ENCODE data around the gene BEST1. TPM values are rescaled to one million over a fixed set of nuclear protein-coding genes. Genes with fewer than 3 reads are reported as not detected.
A peak's percentile ranks its signal among the peaks of the same experiment; 100 is the strongest.

Gene BEST1
- total RNA-seq, 1 donor: 8.0 TPM

- no peaks in the 10 kb centered on the region for H3K9me3 ChIP-seq (ENCODE audit: low read depth, low read length)
- no peaks in the 10 kb centered on the region for H3K4me1 ChIP-seq (ENCODE audit: insufficient read depth, low read length)
- no peak overlapping the region for H3K27ac ChIP-seq (ENCODE audit: low read depth, low read length)
- no peaks in the 10 kb centered on the region for H3K36me3 ChIP-seq (ENCODE audit: insufficient read depth, low read length)
- H2AFZ ChIP-seq (ENCODE audit: low read length): no peak overlapping the region
- H3K4me2 ChIP-seq (ENCODE audit: insufficient read depth, low read length): no peak overlapping the region
- H3K27me3 ChIP-seq (ENCODE audit: insufficient read depth, low read length): no peaks in the 10 kb centered on the region
- no peak for TF ChIP-seq CTCF (IDR thresholded peaks at IDR 0.05; ENCODE audit: extremely low read depth, low read depth, low read length)
- no peaks in the 10 kb centered on the region for H3K79me2 ChIP-seq (ENCODE audit: insufficient read depth, low read length)
- H3K4me3 ChIP-seq (ENCODE audit: insufficient read depth, low read length): no peak overlapping the region
- DNase-seq (ENCODE audit: insufficient read length, low spot score, missing footprints): peak; percentile 47
- H4K20me1 ChIP-seq (ENCODE audit: insufficient read depth, low read length): no peaks in the 10 kb centered on the region
Measured at GRCh38 chr11:61904539-61905048, 45.6 kb upstream of the BEST1 start.

DNA sequence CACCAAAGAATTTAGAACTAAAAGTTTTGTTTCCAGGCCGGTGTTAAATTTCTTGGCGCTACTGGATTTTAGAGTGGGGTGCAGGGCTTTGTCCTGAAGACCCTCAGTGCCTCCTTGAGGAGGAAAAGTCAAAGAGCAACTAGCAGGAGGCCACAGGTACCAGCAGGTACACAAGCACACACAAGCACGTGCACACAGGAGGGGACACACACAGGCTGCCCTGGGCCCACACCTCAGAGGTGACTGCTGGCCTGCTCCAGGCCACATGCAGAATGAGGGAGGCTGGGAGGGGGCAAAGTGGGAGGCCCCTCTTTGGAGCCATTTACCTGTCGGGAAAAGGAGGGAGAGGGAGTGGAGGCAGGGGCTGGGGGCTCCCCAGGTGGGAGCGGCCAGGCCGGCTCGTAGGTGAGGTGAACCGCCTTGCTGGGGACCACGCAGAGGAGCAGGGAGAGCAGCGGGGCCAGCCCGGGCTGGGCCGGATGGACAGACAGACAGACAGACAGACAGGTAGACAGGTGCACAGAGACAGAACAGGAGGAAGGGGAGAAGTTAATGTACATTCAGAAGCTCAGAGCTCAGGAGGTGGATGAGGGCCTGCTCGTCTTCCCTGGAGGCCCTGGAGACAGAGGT lies 45.0 kb upstream of the BEST1 start:
- Histone ChIP-seq H3K79me2 (ENCODE audit: insufficient read depth, low read length) (no peaks in the 10 kb centered on the region), H2AFZ (ENCODE audit: low read length) (no peak overlapping the region), H3K9me3 (ENCODE audit: low read depth, low read length) (no peaks in the 10 kb centered on the region), H4K20me1 (ENCODE audit: insufficient read depth, low read length) (no peaks in the 10 kb centered on the region), H3K27ac (ENCODE audit: low read depth, low read length) (no peak overlapping the region), H3K4me2 (ENCODE audit: insufficient read depth, low read length) (no peak overlapping the region), H3K4me1 (ENCODE audit: insufficient read depth, low read length) (no peaks in the 10 kb centered on the region), H3K27me3 (ENCODE audit: insufficient read depth, low read length) (no peaks in the 10 kb centered on the region), H3K4me3 (ENCODE audit: insufficient read depth, low read length) (no peak overlapping the region), H3K36me3 (ENCODE audit: insufficient read depth, low read length) (no peaks in the 10 kb centered on the region)
- TF ChIP-seq CTCF (IDR thresholded peaks at IDR 0.05; ENCODE audit: extremely low read depth, low read depth, low read length): no peak
- peak; percentile 49 for DNase-seq (ENCODE audit: insufficient read length, low spot score, missing footprints)

GRCh38 chr11:61905801-61906521 lies 44.2 kb upstream of the BEST1 start:
- Histone ChIP-seq H3K4me3 (ENCODE audit: insufficient read depth, low read length) (no peak overlapping the region), H3K27me3 (ENCODE audit: insufficient read depth, low read length) (no peaks in the 10 kb centered on the region), H3K4me1 (ENCODE audit: insufficient read depth, low read length) (no peaks in the 10 kb centered on the region), H3K79me2 (ENCODE audit: insufficient read depth, low read length) (no peaks in the 10 kb centered on the region), H3K9me3 (ENCODE audit: low read depth, low read length) (no peaks in the 10 kb centered on the region), H4K20me1 (ENCODE audit: insufficient read depth, low read length) (peaks cover 2% of the 10 kb centered on the region), H3K36me3 (ENCODE audit: insufficient read depth, low read length) (no peaks in the 10 kb centered on the region), H2AFZ (ENCODE audit: low read length) (no peak overlapping the region), H3K27ac (ENCODE audit: low read depth, low read length) (no peak overlapping the region), H3K4me2 (ENCODE audit: insufficient read depth, low read length) (no peak overlapping the region)
- DNase-seq (ENCODE audit: insufficient read length, low spot score, missing footprints): peak; percentile 83
- TF ChIP-seq CTCF (IDR thresholded peaks at IDR 0.05; ENCODE audit: extremely low read depth, low read depth, low read length): no peak

DNA sequence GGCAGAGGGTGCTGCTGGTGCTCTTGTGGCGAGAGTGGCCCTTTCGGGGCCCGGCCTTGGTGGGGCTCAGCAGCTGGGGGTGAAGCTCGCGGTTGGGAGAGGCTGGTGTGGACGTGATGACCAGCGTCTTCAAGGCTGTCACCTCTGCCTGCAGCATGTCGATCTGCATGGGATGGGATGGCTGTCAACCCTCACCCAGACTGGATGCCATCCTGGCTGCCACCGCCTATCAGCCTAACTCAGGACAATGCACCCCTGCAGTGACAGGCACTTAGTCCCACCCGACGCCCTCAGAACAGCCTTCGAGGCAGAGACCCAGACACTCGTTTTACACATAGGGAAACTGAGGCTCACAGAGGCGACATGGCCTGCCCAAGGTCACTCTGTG lies 43.6 kb upstream of the BEST1 start:
- TF ChIP-seq CTCF (IDR thresholded peaks at IDR 0.05; ENCODE audit: extremely low read depth, low read depth, low read length): no peak

More for the DNA sequence above, 43.6 kb upstream of the BEST1 start:
- DNase-seq (ENCODE audit: insufficient read length, low spot score, missing footprints): peak; percentile 54
- Histone ChIP-seq H3K9me3 (ENCODE audit: low read depth, low read length) (no peaks in the 10 kb centered on the region), H3K27me3 (ENCODE audit: insufficient read depth, low read length) (no peaks in the 10 kb centered on the region), H3K4me3 (ENCODE audit: insufficient read depth, low read length) (no peak overlapping the region), H3K4me1 (ENCODE audit: insufficient read depth, low read length) (no peaks in the 10 kb centered on the region), H3K27ac (ENCODE audit: low read depth, low read length) (no peak overlapping the region), H2AFZ (ENCODE audit: low read length) (no peak overlapping the region), H4K20me1 (ENCODE audit: insufficient read depth, low read length) (peaks cover 3% of the 10 kb centered on the region), H3K36me3 (ENCODE audit: insufficient read depth, low read length) (no peaks in the 10 kb centered on the region), H3K79me2 (ENCODE audit: insufficient read depth, low read length) (no peaks in the 10 kb centered on the region), H3K4me2 (ENCODE audit: insufficient read depth, low read length) (no peak overlapping the region)

Data from osteoblast (primary cell).